H1 (cell line): Measurements from ENCODE around the gene MMADHC. TPM values are rescaled to one million over a fixed set of nuclear protein-coding genes. Genes with fewer than 3 reads are reported as not detected.

Experiments
- CBX8 ChIP-seq: fragments of 300-800, 300-1000 bp; sonication (generic); IDR thresholded peaks from 2 replicates; pipeline ENCODE4 v1.7.1; 2016; ENCODE audit warnings: low read depth, low read length, borderline replicate concordance
- polyA plus RNA-seq, 7 experiments: library from polyadenylated mRNA; depleted of rRNA in 3 of 7; stranded (reverse) in 5 of 7; unstranded in 2 of 7; fragments of >200 nt in 5 of 7; fragments of 200-250 nt in 2 of 7; gene quantifications; 1 replicate in 5 of 7; 2 replicates in 1 of 7; 4 replicates in 1 of 7; pipeline versions ENCODE4 v1.2.1 to v1.2.3, GENCODE V29; 2011 to 2013; ENCODE audit warnings: missing spikeins in 2 of 7, mixed read lengths in 2 of 7
- total RNA-seq: library from RNA; stranded (reverse); fragmentation: NEBNext Ultra II Directional; extraction: Animal tissue kit (Norgen Biotek cat#: 25700); gene quantifications from 2 replicates; pipeline ENCODE4 v1.2.1, GENCODE V29; 2021

MMADHC gene
- total and polyA plus RNA-seq, 2 of the 8 experiments (the other 6 are each of a cell fraction or from before 2014, with no cell fraction given) = 61.1 to 130 TPM

- no peak for TF ChIP-seq CBX8
Measured at GRCh38 chr2:149613704-149614103, 26.1 kb upstream of the MMADHC start (continued).
